GM12874 (cell line): ENCODE measurements around the gene CEP70.

ENCODE experiments used
- CTCF ChIP-seq: IDR thresholded peaks from 2 replicates; pipeline ENCODE4 v1.5.1; 2011; ENCODE audit warnings: low read depth, mild to moderate bottlenecking, control low read depth, low read length, moderate library complexity; ENCODE audit not compliant: insufficient read depth

Gene CEP70

GRCh38 chr3:138624518-138624917 is 30.5 kb upstream of the CEP70 start:
- no peak for TF ChIP-seq CTCF

GRCh38 chr3:138620431-138620830 is 26.4 kb upstream of the CEP70 start:
- no peak for TF ChIP-seq CTCF

- TF ChIP-seq CTCF: no peak
Observed at GRCh38 chr3:138615462-138615861, 21.4 kb upstream of the CEP70 start.

GRCh38 chr3:138609898-138610266 is 15.8 kb upstream of the CEP70 start:
- TF ChIP-seq CTCF: no peak

- no peak for TF ChIP-seq CTCF
Observed at GRCh38 chr3:138608322-138609135, 14.5 kb upstream of the CEP70 start, which contains the start of gene FAIM. Gene FAIM, plus strand, starts transcription at chr3:138608771. Its CDS starts 10,956 bp downstream, at chr3:138619727.

GRCh38 chr3:138600100-138600745 is 6.2 kb upstream of the CEP70 start:
- no peak for TF ChIP-seq CTCF

GRCh38 chr3:138598534-138598933 is 4.5 kb upstream of the CEP70 start:
- no peak for TF ChIP-seq CTCF
